IMR-90 (cell line): ENCODE data around the gene VCY1B. TPM values are rescaled to one million over a fixed set of nuclear protein-coding genes. Genes with fewer than 3 reads are reported as not detected.

Experiments used
- ATAC-seq: fragments of 200-7000 bp; cut with Tn5 transposase; 2 replicates; pipeline ENCODE4 v1.9.1; 2020; ENCODE audit warnings: low read depth, mild to moderate bottlenecking, moderate library complexity
- BruUV-seq: library from RNA; stranded (reverse); fragments of 400-500 nt; replicated peaks from 2 replicates; lab custom pipeline; 2021; lab: Mats Ljungman, UMichigan
- CTCF ChIA-PET: fragments of 300-600 bp; formaldehyde crosslinking; extraction: SDS; loops from one replicate; lab custom pipeline; 2021; ENCODE audit warnings: antibody characterized with exemption; lab: Yijun Ruan, JAX
- POLR2A ChIA-PET: fragments of 300-600 bp; sonication (Branson Sonifier 250); formaldehyde crosslinking; loops from one replicate; lab custom pipeline; 2022; ENCODE audit warnings: antibody characterized with exemption; ENCODE audit not compliant: unreplicated experiment; lab: Charles Lee
- DNase-seq: peaks from one replicate; pipeline ENCODE4 v3.0.0; 2013
- H2AFZ ChIP-seq: replicated peaks from 2 replicates; pipeline ENCODE3; 2013; ENCODE audit warnings: low read length, mild to moderate bottlenecking; ENCODE audit not compliant: poor library complexity
- H2AK5ac ChIP-seq: 2 replicates; pipeline ENCODE4 v1.6.1; 2013; ENCODE audit warnings: low read depth, low read length, inconsistent platforms
- H2AK9ac ChIP-seq: replicated peaks from 2 replicates; pipeline ENCODE3; 2013; ENCODE audit warnings: mild to moderate bottlenecking, low read depth, low read length, moderate library complexity; ENCODE audit not compliant: poor library complexity
- H2BK120ac ChIP-seq: 2 replicates; pipeline ENCODE4 v1.6.1; 2013; ENCODE audit warnings: low read depth, low read length, inconsistent platforms
- H2BK15ac ChIP-seq: 3 replicates; pipeline ENCODE4 v1.6.1; 2013; ENCODE audit warnings: low read depth, low read length, inconsistent platforms
- H2BK20ac ChIP-seq: 2 replicates; pipeline ENCODE4 v1.6.1; 2013; ENCODE audit warnings: low read depth, mild to moderate bottlenecking, inconsistent platforms, low read length, moderate library complexity
- H2BK5ac ChIP-seq: 2 replicates; pipeline ENCODE4 v1.6.1; 2013; ENCODE audit warnings: mild to moderate bottlenecking, low read depth, low read length, inconsistent platforms; ENCODE audit not compliant: poor library complexity, severe bottlenecking
- H3K14ac ChIP-seq: replicated peaks from 2 replicates; pipeline ENCODE4 v1.6.1; 2013; ENCODE audit warnings: low read depth, low read length, inconsistent platforms
- H3K18ac ChIP-seq: 2 replicates; pipeline ENCODE4 v1.6.1; 2013; ENCODE audit warnings: low read depth, low read length, control low read depth
- H3K23ac ChIP-seq: 2 replicates; pipeline ENCODE4 v1.6.1; 2013; ENCODE audit warnings: low read depth, low read length, inconsistent platforms
- H3K27ac ChIP-seq: 2 replicates; pipeline ENCODE4 v1.5.1; 2013; ENCODE audit warnings: mild to moderate bottlenecking, control low read depth, low read length; ENCODE audit not compliant: insufficient read depth
- H3K27me3 ChIP-seq: 2 replicates; pipeline ENCODE4 v1.6.1; 2013; ENCODE audit warnings: low read length; ENCODE audit not compliant: control insufficient read depth, insufficient read depth
- H3K36me3 ChIP-seq: 2 replicates; pipeline ENCODE4 v1.6.1; 2013; ENCODE audit warnings: low read length, mixed read lengths; ENCODE audit not compliant: control insufficient read depth, insufficient read depth
- H3K4ac ChIP-seq: 2 replicates; pipeline ENCODE4 v1.6.1; 2013; ENCODE audit warnings: low read depth, low read length, inconsistent platforms
- H3K4me1 ChIP-seq: 2 replicates; pipeline ENCODE4 v1.6.1; 2013; ENCODE audit warnings: low read length, mixed read lengths; ENCODE audit not compliant: control insufficient read depth, insufficient read depth
- H3K4me2 ChIP-seq: 2 replicates; pipeline ENCODE4 v1.6.1; 2013; ENCODE audit warnings: low read depth, mild to moderate bottlenecking, control low read depth, low read length, moderate library complexity
- H3K4me3 ChIP-seq: 2 replicates; pipeline ENCODE4 v1.5.1; 2013; ENCODE audit warnings: low read depth, mild to moderate bottlenecking, control low read depth, low read length, moderate library complexity; ENCODE audit not compliant: insufficient read depth
- H3K56ac ChIP-seq: 2 replicates; pipeline ENCODE4 v1.6.1; 2013; ENCODE audit warnings: low read length, inconsistent platforms; ENCODE audit not compliant: insufficient read depth; ENCODE audit errors: extremely low read depth
- H3K79me1 ChIP-seq, 2 experiments: 2 replicates each; pipeline ENCODE4 v1.6.1; 2013; ENCODE audit warnings: low read length in 2 of 2, inconsistent platforms in 1 of 2, low read depth in 1 of 2
- H3K9ac ChIP-seq: 2 replicates; pipeline ENCODE4 v1.6.1; 2013; ENCODE audit warnings: low read depth, low read length, control low read depth
- H3K9me1 ChIP-seq: 2 replicates; pipeline ENCODE4 v1.6.1; 2013; ENCODE audit warnings: low read length, inconsistent platforms; ENCODE audit not compliant: insufficient read depth
- H3K9me3 ChIP-seq: 2 replicates; pipeline ENCODE4 v1.6.1; 2013; ENCODE audit warnings: low read length; ENCODE audit not compliant: control insufficient read depth, insufficient read depth
- H4K20me1 ChIP-seq: 2 replicates; pipeline ENCODE4 v1.6.1; 2013; ENCODE audit warnings: low read length, inconsistent platforms; ENCODE audit not compliant: insufficient read depth
- H4K5ac ChIP-seq: 2 replicates; pipeline ENCODE4 v1.6.1; 2013; ENCODE audit warnings: mild to moderate bottlenecking, low read depth, low read length, control low read depth
- H4K8ac ChIP-seq, 2 experiments: 2 replicates each; pipeline ENCODE4 v1.6.1; 2013; ENCODE audit warnings: low read depth in 2 of 2, low read length in 2 of 2, control low read depth in 1 of 2, inconsistent platforms in 1 of 2
- H4K91ac ChIP-seq: 2 replicates; pipeline ENCODE4 v1.6.1; 2013; ENCODE audit warnings: low read depth, low read length, inconsistent platforms; ENCODE audit not compliant: insufficient read depth
- RCOR1 ChIP-seq: IDR thresholded peaks from 2 replicates; pipeline ENCODE4 v1.6.1; 2012; ENCODE audit warnings: mild to moderate bottlenecking, low read length, improper control_type of control experiment; ENCODE audit not compliant: insufficient replicate concordance
- WGBS, 2 experiments: methylation state at CpG; one replicate each; pipeline versions ENCODE4 v1.1.5 to v1.1.7; 2013; ENCODE audit warnings: missing lambda C conversion rate in 2 of 2; ENCODE audit not compliant: insufficient read length in 1 of 2; ENCODE audit errors: extremely low coverage in 2 of 2; 5-methylcytosine and 5-hydroxymethylcytosine counted together
- dilution Hi-C: fragments of 300-500 bp; cut with HindIII; formaldehyde crosslinking; loops from one replicate; pipeline ENCODE4 v1.14.3; 2018; ENCODE audit warnings: low sequenced_read_pairs; ENCODE audit not compliant: unreplicated experiment
- in situ Hi-C: fragments of 300-500 bp; cut with MboI; formaldehyde crosslinking; loops from 3 replicates; pipeline ENCODE4 v1.14.3; 2019; ENCODE audit warnings: low sequenced_read_pairs, inconsistent platforms, mixed read lengths
- intact Hi-C: fragments of 100-400 bp; cut with micrococcal nuclease; formaldehyde crosslinking; loops from 2 replicates; pipeline ENCODE4 v1.10.0; 2022
- polyA plus RNA-seq, 3 experiments: library from polyadenylated mRNA; depleted of rRNA; stranded (reverse); fragments of >200 nt; gene quantifications; 2 replicates each; pipeline ENCODE4 v1.2.3, GENCODE V29; 2012; ENCODE audit warnings: low replicate concordance in 1 of 3
- total RNA-seq: library from RNA; depleted of rRNA; stranded (reverse); fragments of >200 nt; gene quantifications from 2 replicates; pipeline ENCODE4 v1.2.3, GENCODE V29; 2012; rRNA removed

The VCY1B gene
- total and polyA plus RNA-seq, 2 of the 4 experiments (the other 2 are of a cell fraction) = not detected

DNA sequence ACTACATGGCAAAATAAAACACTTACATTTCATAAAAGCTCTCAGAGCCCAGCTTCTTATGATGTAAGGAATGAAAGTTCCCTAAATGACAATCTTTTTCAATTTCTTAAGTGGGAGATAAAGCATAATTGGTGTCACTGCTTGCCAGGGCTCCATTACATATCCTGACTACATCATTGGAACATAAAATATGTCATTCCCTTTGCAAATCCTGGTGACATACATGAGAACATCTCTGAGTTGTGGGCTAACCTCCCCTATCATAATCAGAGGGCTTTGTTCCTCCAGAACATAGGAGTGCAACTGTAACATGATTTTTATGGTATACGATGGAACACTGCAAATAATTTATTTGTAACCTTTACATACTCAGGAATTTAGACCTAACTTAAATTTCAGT is 29.9 kb downstream of the VCY1B start:
- in situ Hi-C loops (no loop called here), dilution Hi-C loops (no loop called here), intact Hi-C loops (no loop called here)
- CTCF ChIA-PET = no interaction called here
- Histone ChIP-seq H3K9me3 (no peaks in the 10 kb centered on the region), H2BK20ac (no peak overlapping the region), H2AFZ (no peak overlapping the region), H3K4me3 (no peak overlapping the region), H4K5ac (no peak overlapping the region), H3K9ac (no peak overlapping the region), H3K4me2 (no peak overlapping the region), H3K79me1 (no peaks in the 10 kb centered on the region), H2BK5ac (no peak overlapping the region), H3K27me3 (no peaks in the 10 kb centered on the region), H4K8ac (no peak overlapping the region), H2BK120ac (no peak overlapping the region), H3K27ac (no peak overlapping the region), H3K56ac (no peak overlapping the region), H3K23ac (no peak overlapping the region), H3K9me1 (no peaks in the 10 kb centered on the region), H3K4ac (no peak overlapping the region), H3K36me3 (no peaks in the 10 kb centered on the region), H3K4me1 (no peaks in the 10 kb centered on the region), H2BK15ac (no peak overlapping the region), H4K91ac (no peak overlapping the region), H3K14ac (no peak overlapping the region), H3K18ac (no peak overlapping the region), H2AK9ac (no peak overlapping the region), H4K20me1 (no peaks in the 10 kb centered on the region), H2AK5ac (no peak overlapping the region)
- POLR2A ChIA-PET = no interaction called here
- TF ChIP-seq RCOR1 = no peak
- DNase-seq (no peak), ATAC-seq (no peak)
- WGBS, 2 experiments = no CpG with 5 or more reads among the region's 1 CpG
- no TSS peak for BruUV-seq

Other genes starting within 250 kb of the VCY1B start
- not detected in 2 replicates for gene VCY, start 69.8 kb upstream of the VCY1B start, total RNA-seq
- gene VCY, start 69.8 kb upstream of the VCY1B start, polyA plus RNA-seq (2012; rRNA removed) = not detected in 2 replicates